Aorta (tissue), 5 donors: ENCODE data around the gene CXCL9. TPM values are rescaled to one million over a fixed set of nuclear protein-coding genes. Genes with fewer than 3 reads are reported as not detected.
"Not testable (repeated sequence)": the region's sequence is repeated elsewhere in the genome, so short reads cannot be mapped to it uniquely, and the experiment has no call there.

Experiments
- ATAC-seq: fragments of 200-7000 bp; cut with Tn5 transposase; one replicate; pipeline ENCODE4 v1.9.1; 2022; ENCODE audit warnings: moderate library complexity; ENCODE audit not compliant: low FRiP score
- DNase-seq, 2 donors: peaks; one replicate each; pipeline ENCODE4 v3.0.0-alpha.2; 2020
- H3K27ac ChIP-seq, 2 donors: one replicate each; pipeline ENCODE4 v1.5.1; 2013; ENCODE audit warnings: low read length in 2 of 2, mild to moderate bottlenecking in 2 of 2, moderate library complexity in 2 of 2, control low read depth in 1 of 2, inconsistent platforms in 1 of 2, low read depth in 1 of 2
- H3K27me3 ChIP-seq, 2 donors: one replicate each; pipeline ENCODE4 v1.6.1; 2013; ENCODE audit warnings: control low read depth in 1 of 2, low read length in 1 of 2, mild to moderate bottlenecking in 1 of 2, moderate library complexity in 1 of 2; ENCODE audit not compliant: insufficient read depth in 2 of 2, control insufficient read depth in 1 of 2
- H3K36me3 ChIP-seq, 2 donors: one replicate each; pipeline ENCODE4 v1.6.1; 2013; ENCODE audit warnings: control low read depth in 1 of 2, low read length in 1 of 2, mild to moderate bottlenecking in 1 of 2; ENCODE audit not compliant: insufficient read depth in 2 of 2, control insufficient read depth in 1 of 2
- H3K4me1 ChIP-seq, 2 donors: one replicate each; pipeline ENCODE4 v1.6.1; 2013; ENCODE audit warnings: low read length in 2 of 2, control low read depth in 1 of 2, mild to moderate bottlenecking in 1 of 2, moderate library complexity in 1 of 2; ENCODE audit not compliant: insufficient read depth in 2 of 2, control insufficient read depth in 1 of 2
- H3K4me3 ChIP-seq, 2 donors: one replicate each; pipeline ENCODE4 v1.5.1; 2013; ENCODE audit warnings: low read length in 2 of 2, control low read depth in 1 of 2, mild to moderate bottlenecking in 1 of 2
- H3K9me3 ChIP-seq: one replicate; pipeline ENCODE4 v1.6.1; 2013; ENCODE audit warnings: mild to moderate bottlenecking, low read length; ENCODE audit not compliant: control insufficient read depth
- WGBS, 2 donors: extraction: QIAGEN DNeasy Blood & Tissue Kit; methylation state at CpG; one replicate each; pipeline ENCODE4 v1.1.7; 2013; 5-methylcytosine and 5-hydroxymethylcytosine counted together
- intact Hi-C, 2 donors: fragments of 100-400 bp; cut with DNase I; formaldehyde crosslinking; loops; one replicate each; pipeline versions ENCODE4 v1.14.2 to v1.15.0; 2022
- long read RNA-seq, 2 donors: library from polyadenylated mRNA; unstranded; transcript quantifications; one replicate each; pipeline ENCODE4 v2.0.0, GENCODE V29; 2020 to 2021
- polyA plus RNA-seq, 2 donors: library from polyadenylated mRNA; stranded (reverse); fragments of 200-250 nt; gene quantifications; one replicate each; pipeline ENCODE4 v1.2.3, GENCODE V29; 2013
- total RNA-seq, 2 donors: library from RNA; stranded (reverse); fragmentation: NEBNext Ultra II Directional; extraction: Animal tissue kit (Norgen Biotek cat#: 25700); gene quantifications; one replicate each; pipeline ENCODE4 v1.2.1, GENCODE V29; 2021
- donor health status: healthy with polysubstance abuse.
- donor health status: Bipolar disorder and iron deficiency.
- donor health status: DM: no; HTN: no; CAD: no.
- donor health status: DM: no; HTN: no; CAD: no.
- donor health status: DM: yes; HTN: yes; CAD: no.

Gene CXCL9
- total RNA-seq (1 to 10 TPM; 1.2 to 1.6 TPM), polyA plus RNA-seq (1 to 10 TPM in 1 of 2 donors, under 1 TPM in 1; 0.38 to 4.4 TPM)
- long read RNA-seq, donor 1 = 0 reads
- long read RNA-seq, donor 2, partial matches to known transcripts = 0 of 1 reads
- long read RNA-seq, donor 2, other reads (novel, unspliced or antisense) = 1 of 1 reads

- no peaks in the 10 kb centered on the region for H3K4me1 ChIP-seq
- no peak within 1 kb of the TSS for H3K4me3 ChIP-seq
- WGBS, 2 donors = 65 to 74% methylated on average over 1 of the region's 1 CpG
- no peak within 1 kb of the TSS for H3K27ac ChIP-seq
- H3K27me3 ChIP-seq = peaks cover 0 to 4% of the 10 kb centered on the region in 2 donors
- ATAC-seq (no peak), DNase-seq (no peak)
- no peaks in the 10 kb centered on the region for H3K36me3 ChIP-seq
- intact Hi-C loops = no loop called here
- no peaks in the 10 kb centered on the region for H3K9me3 ChIP-seq
Observed at GRCh38 chr4:76007089-76007862, at the start of gene CXCL9. TSS of gene CXCL9 (minus strand) at chr4:76007509. CDS start at chr4:76007449, 60 bp downstream.

- Histone ChIP-seq H3K36me3 (no peaks in the 10 kb centered on the region), H3K27ac (no peak overlapping the region)
Observed at GRCh38 chr4:76055421-76055820, 48.1 kb upstream of the CXCL9 start.

GRCh38 chr4:76055016-76055415, 47.7 kb upstream of the CXCL9 start:
- Histone ChIP-seq H3K9me3 (no peaks in the 10 kb centered on the region), H3K4me1 (no peaks in the 10 kb centered on the region)
- no peak for ATAC-seq

More at GRCh38 chr4:76055421-76055820, 48.1 kb upstream of the CXCL9 start:
- Histone ChIP-seq H3K4me1 (no peaks in the 10 kb centered on the region), H3K4me3 (no peak overlapping the region), H3K27me3 (no peaks in the 10 kb centered on the region), H3K9me3 (no peaks in the 10 kb centered on the region)
- DNase-seq = no peak
- intact Hi-C loops = no loop called here
- WGBS, 2 donors = 20 to 35% methylated on average over 2 of the region's 2 CpGs
- ATAC-seq = no peak

GRCh38 chr4:76053730-76054129, 46.4 kb upstream of the CXCL9 start:
- DNase-seq (no peak), ATAC-seq (no peak)
- H3K36me3 ChIP-seq = no peaks in the 10 kb centered on the region
- no peaks in the 10 kb centered on the region for H3K27me3 ChIP-seq
- no peaks in the 10 kb centered on the region for H3K4me1 ChIP-seq
- no peak overlapping the region for H3K27ac ChIP-seq
- no peak overlapping the region for H3K4me3 ChIP-seq
- no peaks in the 10 kb centered on the region for H3K9me3 ChIP-seq
- 19 to 21% methylated on average over 4 of the region's 4 CpGs for WGBS, 2 donors
- intact Hi-C loops = no loop called here

More at GRCh38 chr4:76055016-76055415, 47.7 kb upstream of the CXCL9 start:
- Histone ChIP-seq H3K36me3 (no peaks in the 10 kb centered on the region), H3K27ac (no peak overlapping the region), H3K4me3 (no peak overlapping the region), H3K27me3 (no peaks in the 10 kb centered on the region)
- no peak for DNase-seq
- intact Hi-C loops = no loop called here
- 63 to 68% methylated on average over 2 of the region's 2 CpGs for WGBS, 2 donors

GRCh38 chr4:76050560-76051050, 43.3 kb upstream of the CXCL9 start:
- DNase-seq, ATAC-seq, H3K36me3 ChIP-seq, H3K27ac ChIP-seq, H3K4me1 ChIP-seq, intact Hi-C loops, H3K27me3 ChIP-seq, H3K4me3 ChIP-seq, H3K9me3 ChIP-seq: not testable (repeated sequence)
- WGBS, 2 donors = 93 to 94% methylated on average over 25 to 27 of the region's 27 CpGs

GRCh38 chr4:76049860-76050416, 42.6 kb upstream of the CXCL9 start:
- H3K4me3 ChIP-seq, H3K27me3 ChIP-seq, DNase-seq, ATAC-seq, H3K9me3 ChIP-seq, H3K4me1 ChIP-seq, H3K27ac ChIP-seq, intact Hi-C loops, H3K36me3 ChIP-seq: not testable (repeated sequence)
- WGBS, 2 donors = 80 to 87% methylated on average over 17 of the region's 17 CpGs

GRCh38 chr4:76044686-76045085, 37.4 kb upstream of the CXCL9 start:
- intact Hi-C loops, H3K27ac ChIP-seq, H3K4me1 ChIP-seq, ATAC-seq, DNase-seq, H3K9me3 ChIP-seq, H3K36me3 ChIP-seq, H3K27me3 ChIP-seq, H3K4me3 ChIP-seq: not testable (repeated sequence)
- WGBS, 2 donors = 70 to 71% methylated on average over 4 of the region's 4 CpGs

GRCh38 chr4:76043306-76043705, 36.0 kb upstream of the CXCL9 start:
- H3K36me3 ChIP-seq, ATAC-seq, H3K4me3 ChIP-seq, H3K27ac ChIP-seq, intact Hi-C loops, H3K4me1 ChIP-seq, DNase-seq, H3K9me3 ChIP-seq, H3K27me3 ChIP-seq: not testable (repeated sequence)
- 97% methylated on average over 11 to 18 of the region's 18 CpGs for whole genome bisulfite sequencing, 2 donors
